Upper lobe of right lung (tissue), 1 donor: ENCODE measurements around the gene MSANTD1. TPM values are rescaled to one million over a fixed set of nuclear protein-coding genes. Genes with fewer than 3 reads are reported as not detected.

ENCODE experiments used
- ATAC-seq: fragments of 200-7000 bp; cut with Tn5 transposase; one replicate; pipeline ENCODE4 v1.9.1; 2020; ENCODE audit warnings: mild to moderate bottlenecking, moderate library complexity
- DNase-seq: peaks from one replicate; pipeline ENCODE4 v3.0.0-alpha.2; 2020
- H3K27ac ChIP-seq: fragments of 200-600 bp; one replicate; pipeline ENCODE4 v1.8.0; 2022
- H3K27me3 ChIP-seq: fragments of 200-600 bp; one replicate; pipeline ENCODE4 v1.8.0; 2022; ENCODE audit warnings: mild to moderate bottlenecking
- H3K36me3 ChIP-seq: fragments of 200-600 bp; one replicate; pipeline ENCODE4 v1.8.0; 2022
- H3K4me1 ChIP-seq: fragments of 200-600 bp; one replicate; pipeline ENCODE4 v1.8.0; 2022
- H3K4me3 ChIP-seq: fragments of 200-600 bp; one replicate; pipeline ENCODE4 v1.8.0; 2022; ENCODE audit warnings: mild to moderate bottlenecking
- H3K9me3 ChIP-seq: fragments of 200-600 bp; one replicate; pipeline ENCODE4 v1.8.0; 2022
- CTCF ChIP-seq: fragments of 200-600 bp; IDR thresholded peaks from one replicate; pipeline ENCODE4 v1.8.0; 2022; ENCODE audit warnings: antibody characterized with exemption
- intact Hi-C: fragments of 100-400 bp; cut with DNase I; formaldehyde crosslinking; loops from one replicate; pipeline ENCODE4 v1.11.0; 2022
- total RNA-seq: library from RNA; stranded (reverse); fragmentation: NEBNext Ultra II Directional; extraction: Animal tissue kit (Norgen Biotek cat#: 25700); gene quantifications from one replicate; pipeline ENCODE4 v1.2.1, GENCODE V29; 2021
- donor health status: DM: no; HTN: yes; CAD: no; lungs with severe emphysema.

Gene MSANTD1
- total RNA-seq, 1 donor from 2014 or later, result 1.0 TPM

- no peaks in the 10 kb centered on the region for H3K27me3 ChIP-seq
- no peak overlapping the region for H3K27ac ChIP-seq
- DNase-seq (no peak), ATAC-seq (no peak)
- no peaks in the 10 kb centered on the region for H3K9me3 ChIP-seq
- TF ChIP-seq CTCF, result no peak
- H3K4me1 ChIP-seq, result no peaks in the 10 kb centered on the region
- H3K36me3 ChIP-seq, result peaks cover 10% of the 10 kb centered on the region
- intact Hi-C loops, result no loop called here
- H3K4me3 ChIP-seq, result no peak overlapping the region
Measured at GRCh38 chr4:3247399-3248177, 1.4 kb upstream of the MSANTD1 start.

GRCh38 chr4:3248178-3248480 is 830 bp upstream of the MSANTD1 start:
- Histone ChIP-seq H3K9me3 (no peaks in the 10 kb centered on the region), H3K4me3 (no peak overlapping the region), H3K27me3 (no peaks in the 10 kb centered on the region), H3K4me1 (no peaks in the 10 kb centered on the region), H3K36me3 (peaks cover 6% of the 10 kb centered on the region), H3K27ac (no peak overlapping the region)
- ATAC-seq (no peak), DNase-seq (no peak)
- no peak for TF ChIP-seq CTCF
- intact Hi-C loops, result no loop called here

GRCh38 chr4:3249711-3250437 is 915 bp downstream of the MSANTD1 start:
- ATAC-seq, result no peak

GRCh38 chr4:3250438-3250955 is 1.5 kb downstream of the MSANTD1 start:
- intact Hi-C loops, result no loop called here
- peak overlapping the region; percentile 55 for H3K27ac ChIP-seq
- H3K36me3 ChIP-seq, result no peaks in the 10 kb centered on the region
- DNase-seq, result peak; percentile 89
- H3K4me1 ChIP-seq, result no peaks in the 10 kb centered on the region
- H3K27me3 ChIP-seq, result no peaks in the 10 kb centered on the region
- no peaks in the 10 kb centered on the region for H3K9me3 ChIP-seq
- no peak for TF ChIP-seq CTCF
- peak; percentile 87 for ATAC-seq
- H3K4me3 ChIP-seq, result peak overlapping the region; percentile 26

More at GRCh38 chr4:3249711-3250437, 915 bp downstream of the MSANTD1 start:
- intact Hi-C loops, result no loop called here
- H3K4me3 ChIP-seq, result no peak overlapping the region
- no peaks in the 10 kb centered on the region for H3K9me3 ChIP-seq
- no peaks in the 10 kb centered on the region for H3K4me1 ChIP-seq
- no peak for TF ChIP-seq CTCF
- no peak overlapping the region for H3K27ac ChIP-seq
- H3K36me3 ChIP-seq, result no peaks in the 10 kb centered on the region
- DNase-seq, result no peak
- H3K27me3 ChIP-seq, result no peaks in the 10 kb centered on the region

GRCh38 chr4:3250956-3251690 is 2.2 kb downstream of the MSANTD1 start:
- ATAC-seq, result peak; percentile 78
- H3K36me3 ChIP-seq, result no peaks in the 10 kb centered on the region
- H3K27me3 ChIP-seq, result no peaks in the 10 kb centered on the region
- TF ChIP-seq CTCF, result no peak
- H3K9me3 ChIP-seq, result no peaks in the 10 kb centered on the region
- H3K4me3 ChIP-seq, result peak overlapping the region; percentile 26
- H3K27ac ChIP-seq, result peak overlapping the region; percentile 55
- no peaks in the 10 kb centered on the region for H3K4me1 ChIP-seq
- intact Hi-C loops, result no loop called here
- DNase-seq, result peak; percentile 83
